GM19351 (cell line): Measurements from ENCODE around the gene PLPPR3.

Source experiments
- ATAC-seq: cut with Tn5 transposase; IDR thresholded peaks from one replicate; pipeline ENCODE4 v1.9.1; 2021; ENCODE audit warnings: mild to moderate bottlenecking, moderate library complexity; ENCODE audit not compliant: unreplicated experiment

The PLPPR3 gene

DNA sequence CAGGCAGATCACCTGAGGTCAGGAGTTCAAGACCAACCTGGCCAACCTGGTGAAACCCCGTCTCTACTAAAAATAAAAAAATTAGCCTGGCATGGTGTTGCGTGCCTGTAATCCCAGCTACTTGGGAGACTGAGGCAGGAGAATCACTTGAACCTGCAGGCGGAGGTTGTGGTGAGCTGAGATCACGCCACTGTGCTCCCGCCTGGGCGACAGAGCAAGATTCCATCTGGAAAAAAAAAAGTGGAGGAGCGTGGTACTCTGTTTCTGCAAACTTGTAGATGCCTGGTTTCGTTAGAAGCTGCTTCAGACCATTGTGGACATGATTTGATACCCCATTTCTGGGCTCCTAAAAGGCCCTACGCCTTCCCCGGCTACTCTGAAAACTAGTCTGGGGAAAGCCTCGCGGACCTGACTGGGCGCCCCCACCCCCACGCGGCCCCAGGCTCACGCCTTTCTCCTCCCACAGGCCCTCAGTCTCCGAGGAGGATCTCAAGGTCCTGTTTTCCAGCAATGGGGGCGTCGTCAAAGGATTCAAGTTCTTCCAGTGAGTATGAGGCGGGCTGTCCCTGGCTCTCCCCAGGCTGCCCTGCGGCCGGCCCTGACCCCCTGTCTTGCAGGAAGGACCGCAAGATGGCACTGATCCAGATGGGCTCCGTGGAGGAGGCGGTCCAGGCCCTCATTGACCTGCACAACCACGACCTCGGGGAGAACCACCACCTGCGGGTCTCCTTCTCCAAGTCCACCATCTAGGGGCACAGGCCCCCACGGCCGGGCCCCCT is 11.5 kb downstream of the PLPPR3 start:
- ATAC-seq, result no peak

DNA sequence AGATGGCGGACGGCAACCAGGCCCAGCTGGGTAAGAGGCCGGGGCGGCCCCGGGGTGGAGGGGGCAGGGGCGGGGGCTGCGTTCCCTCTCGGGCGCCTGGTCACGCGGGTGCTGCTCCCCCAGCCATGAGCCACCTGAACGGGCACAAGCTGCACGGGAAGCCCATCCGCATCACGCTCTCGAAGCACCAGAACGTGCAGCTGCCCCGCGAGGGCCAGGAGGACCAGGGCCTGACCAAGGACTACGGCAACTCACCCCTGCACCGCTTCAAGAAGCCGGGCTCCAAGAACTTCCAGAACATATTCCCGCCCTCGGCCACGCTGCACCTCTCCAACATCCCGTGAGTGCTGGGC is 13.4 kb downstream of the PLPPR3 start:
- ATAC-seq, result no peak

DNA sequence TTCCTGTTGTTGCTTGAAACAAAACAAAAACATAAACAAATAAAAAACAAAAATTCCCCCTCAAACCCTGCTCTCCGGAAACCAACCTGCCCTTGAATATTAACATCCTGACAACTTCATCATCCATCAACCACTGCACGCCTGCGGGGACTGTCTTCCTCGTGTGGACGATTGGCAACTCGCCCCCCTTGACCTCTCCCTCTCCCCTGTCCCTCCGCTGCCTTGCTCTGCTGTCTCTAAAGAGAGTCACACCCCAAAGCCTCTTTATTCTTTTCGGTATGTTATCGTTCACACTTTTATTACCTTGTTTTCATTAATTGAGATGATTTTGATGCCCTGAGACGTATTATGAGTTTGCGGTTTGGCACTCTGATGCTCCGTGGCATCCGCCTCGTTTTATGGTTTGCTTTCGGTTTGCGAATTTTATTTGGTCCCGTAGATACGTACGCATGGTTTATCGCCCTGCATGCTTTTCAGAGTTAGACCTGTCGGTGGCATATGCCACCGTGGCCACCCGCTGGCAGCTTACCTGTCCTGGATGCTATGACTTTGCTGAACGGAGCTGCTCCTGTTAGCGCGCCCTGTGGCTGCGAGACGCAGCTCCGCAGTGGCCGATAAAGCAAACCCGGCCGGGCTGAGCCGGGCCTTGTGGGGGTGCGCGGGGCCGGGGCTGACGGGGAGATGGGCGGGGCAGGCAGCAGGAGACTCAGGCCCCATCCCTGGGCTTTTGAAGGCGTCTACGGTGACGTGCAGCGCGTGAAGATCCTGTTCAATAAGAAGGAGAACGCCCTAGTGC is 13.9 kb downstream of the PLPPR3 start:
- no peak for ATAC-seq

DNA sequence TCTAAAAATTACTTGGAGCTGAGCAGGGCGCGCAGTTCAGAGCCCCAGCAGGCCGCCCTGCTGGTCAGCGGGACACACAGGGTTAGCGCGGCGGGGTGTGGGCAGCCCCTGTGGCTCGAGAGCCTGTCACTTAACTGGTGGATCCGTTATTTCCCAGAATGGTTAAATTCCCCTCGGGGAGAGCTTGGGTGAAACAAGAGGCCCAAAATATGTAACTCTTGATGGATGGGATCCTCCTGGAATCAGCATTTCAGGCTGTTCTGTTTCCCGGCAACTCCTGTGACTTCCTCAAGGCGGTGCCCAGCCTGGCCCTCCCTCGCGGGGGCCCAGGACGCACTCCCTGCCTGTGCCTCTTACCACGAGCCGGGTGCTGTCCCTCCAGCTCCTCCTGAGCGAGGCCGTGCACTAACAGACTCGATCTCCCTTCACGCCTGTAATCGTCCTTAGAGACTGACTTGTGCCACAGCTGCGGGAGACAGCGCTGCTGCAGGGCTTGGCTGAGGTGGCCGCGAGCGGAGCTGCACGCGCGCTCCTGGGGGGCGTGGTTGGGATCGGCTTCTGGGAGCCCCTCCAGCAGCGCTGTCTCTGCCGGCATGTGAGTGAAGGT is 14.8 kb downstream of the PLPPR3 start:
- ATAC-seq, result no peak

DNA sequence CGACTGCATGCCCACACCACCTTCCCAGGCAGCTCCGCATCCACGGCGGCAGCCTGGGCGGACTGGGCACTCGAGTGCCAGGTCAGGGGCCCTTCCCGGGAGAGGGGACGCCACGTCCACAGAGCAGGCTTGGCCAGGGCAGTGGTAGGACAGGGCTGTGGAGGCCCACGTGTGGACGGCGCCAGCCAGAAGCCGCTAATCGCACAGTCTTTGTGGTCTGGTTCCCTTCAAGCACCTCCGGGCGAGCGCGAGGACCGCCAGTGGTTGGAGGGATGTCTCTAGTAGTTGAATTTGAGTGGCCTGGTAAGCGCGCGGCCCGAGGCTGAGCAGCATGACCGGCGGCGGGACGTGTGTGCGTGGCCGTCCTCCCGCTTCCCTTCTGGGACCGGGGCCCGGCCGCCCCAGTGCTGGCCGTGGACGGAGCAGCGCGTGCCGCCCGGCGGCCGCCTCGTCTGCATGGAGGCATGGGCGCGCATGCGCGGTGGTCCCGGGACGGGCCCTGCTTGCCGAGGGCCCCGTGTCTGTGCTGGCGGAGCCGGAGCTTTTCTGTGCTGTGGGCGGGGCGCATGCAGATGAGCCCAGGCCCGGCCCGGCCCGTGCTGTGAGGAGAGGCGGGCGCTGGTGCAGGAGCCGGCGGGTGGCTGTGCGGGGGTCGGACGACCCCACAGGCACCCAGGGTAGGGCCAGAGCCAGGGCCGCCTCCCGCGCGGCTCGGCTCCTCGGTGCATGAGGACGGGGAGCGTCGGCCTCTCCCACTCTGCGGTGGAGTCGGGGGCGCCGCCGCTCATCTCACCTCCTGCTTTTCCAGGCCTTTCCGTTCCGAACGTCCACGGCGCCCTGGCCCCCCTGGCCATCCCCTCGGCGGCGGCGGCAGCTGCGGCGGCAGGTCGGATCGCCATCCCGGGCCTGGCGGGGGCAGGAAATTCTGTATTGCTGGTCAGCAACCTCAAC is 15.9 kb downstream of the PLPPR3 start:
- ATAC-seq, result no peak

DNA sequence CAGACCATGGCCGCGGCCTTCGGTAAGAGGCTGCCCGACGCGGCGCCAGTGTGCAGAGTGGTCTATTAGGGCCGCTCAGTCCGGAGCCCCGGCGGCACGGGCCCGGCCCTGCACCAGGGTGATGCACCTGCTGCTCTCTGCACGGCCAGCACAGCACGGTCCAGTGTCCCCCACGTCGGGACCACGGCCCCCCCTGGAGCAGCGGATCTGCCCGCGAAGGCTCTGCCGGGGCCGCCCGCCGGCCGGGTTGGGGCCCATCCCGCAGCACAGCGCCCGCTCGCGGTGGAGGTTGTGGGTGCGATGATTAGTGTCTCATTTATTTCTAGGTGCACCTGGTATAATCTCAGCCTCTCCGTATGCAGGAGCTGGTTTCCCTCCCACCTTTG is 16.6 kb downstream of the PLPPR3 start:
- ATAC-seq, result no peak

DNA sequence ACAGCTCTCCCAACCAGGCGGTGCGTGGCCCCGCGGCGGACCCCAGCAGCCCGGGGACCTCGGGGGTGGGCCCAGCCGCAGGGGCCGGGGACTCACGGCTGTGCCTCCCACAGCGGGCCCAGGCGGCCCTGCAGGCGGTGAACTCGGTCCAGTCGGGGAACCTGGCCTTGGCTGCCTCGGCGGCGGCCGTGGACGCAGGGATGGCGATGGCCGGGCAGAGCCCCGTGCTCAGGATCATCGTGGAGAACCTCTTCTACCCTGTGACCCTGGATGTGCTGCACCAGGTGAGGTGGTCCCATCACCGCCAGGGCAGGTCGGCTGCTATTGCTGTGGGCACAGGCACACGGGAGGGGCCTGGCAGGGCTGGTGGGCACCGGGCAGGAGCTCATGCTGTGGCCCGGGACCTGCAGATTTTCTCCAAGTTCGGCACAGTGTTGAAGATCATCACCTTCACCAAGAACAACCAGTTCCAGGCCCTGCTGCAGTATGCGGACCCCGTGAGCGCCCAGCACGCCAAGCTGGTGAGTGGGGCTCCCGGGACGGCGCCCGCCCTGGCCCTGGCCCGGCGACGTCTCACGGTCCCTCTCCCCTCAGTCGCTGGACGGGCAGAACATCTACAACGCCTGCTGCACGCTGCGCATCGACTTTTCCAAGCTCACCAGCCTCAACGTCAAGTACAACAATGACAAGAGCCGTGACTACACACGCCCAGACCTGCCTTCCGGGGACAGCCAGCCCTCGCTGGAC is 17.2 kb downstream of the PLPPR3 start:
- no peak for ATAC-seq

DNA sequence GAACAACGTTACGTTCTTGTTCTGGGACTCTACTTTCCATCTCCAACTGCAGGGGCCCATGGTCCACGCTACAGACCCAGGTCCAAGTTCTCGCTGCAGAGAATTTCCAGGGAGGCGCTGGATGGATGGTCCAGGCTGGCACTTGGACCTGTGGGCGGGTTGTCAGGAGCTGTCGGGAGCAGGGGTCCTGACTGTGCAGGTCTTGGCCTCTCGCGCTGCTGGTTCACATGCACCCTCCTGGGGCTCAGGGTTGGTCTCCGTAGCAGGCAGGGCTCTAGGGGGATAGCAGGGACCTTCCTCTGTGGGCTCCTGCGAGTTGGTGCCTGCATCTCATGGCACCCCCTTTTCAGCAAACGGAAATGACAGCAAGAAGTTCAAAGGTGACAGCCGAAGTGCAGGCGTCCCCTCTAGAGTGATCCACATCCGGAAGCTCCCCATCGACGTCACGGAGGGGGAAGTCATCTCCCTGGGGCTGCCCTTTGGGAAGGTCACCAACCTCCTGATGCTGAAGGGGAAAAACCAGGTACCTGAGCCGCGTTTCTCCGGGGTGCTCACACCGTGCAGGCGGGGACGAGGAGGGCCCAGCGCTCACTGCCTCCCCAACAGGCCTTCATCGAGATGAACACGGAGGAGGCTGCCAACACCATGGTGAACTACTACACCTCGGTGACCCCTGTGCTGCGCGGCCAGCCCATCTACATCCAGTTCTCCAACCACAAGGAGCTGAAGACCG is 17.9 kb downstream of the PLPPR3 start:
- ATAC-seq, result no peak

DNA sequence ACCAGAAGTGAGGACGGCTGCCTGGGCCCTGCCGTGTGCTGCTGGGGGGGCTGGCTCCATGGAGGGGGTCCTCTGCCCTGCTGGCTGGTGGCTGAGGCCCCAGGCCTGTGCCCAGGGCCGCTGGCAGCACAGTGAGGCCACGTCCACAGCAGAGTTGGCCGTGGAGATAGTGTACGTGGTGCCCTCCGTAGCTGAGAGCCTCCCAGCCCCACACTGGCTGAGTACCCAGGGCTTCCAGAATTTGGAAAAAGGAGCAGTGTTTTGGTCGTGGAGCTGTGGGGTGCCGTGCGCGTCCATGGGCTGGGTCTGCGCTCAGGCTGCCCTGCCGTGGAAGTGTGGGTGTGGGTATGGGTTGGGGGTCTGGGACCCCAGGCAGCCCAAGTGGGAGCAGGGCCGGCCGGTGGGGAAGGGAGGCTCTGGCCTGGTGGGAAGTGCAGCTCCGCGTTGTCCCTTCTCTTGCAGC is 18.6 kb downstream of the PLPPR3 start:
- no peak for ATAC-seq

DNA sequence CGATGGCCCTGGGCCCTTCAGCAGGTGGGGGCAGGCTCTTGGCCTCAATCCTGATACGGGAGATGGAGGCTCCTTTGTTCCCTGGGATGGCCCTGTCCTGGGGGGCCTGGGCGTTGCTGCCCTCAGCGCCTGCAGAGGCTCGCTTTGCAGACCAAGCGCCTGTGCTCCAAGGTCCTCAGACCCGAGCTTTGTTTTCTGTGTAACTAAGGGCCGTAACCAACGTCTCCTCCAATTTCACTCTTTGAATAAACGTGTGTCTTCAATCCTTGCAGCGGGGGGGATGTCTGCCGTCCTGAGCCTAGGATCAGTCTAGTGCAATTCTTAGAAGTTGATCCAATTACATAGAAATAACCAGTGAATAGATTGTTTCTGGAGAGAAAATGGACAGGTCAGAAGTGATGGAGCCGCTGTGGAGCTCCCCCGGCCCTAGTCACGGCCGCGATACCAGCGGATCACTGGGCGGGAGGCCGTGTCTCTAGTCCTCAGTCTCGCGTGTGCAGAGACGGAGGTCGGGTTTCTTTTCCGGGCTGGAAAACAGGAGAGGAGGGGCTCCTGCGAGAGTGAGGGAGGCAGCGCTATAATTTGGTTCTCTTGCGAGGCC is 19.2 kb downstream of the PLPPR3 start:
- no peak for ATAC-seq

DNA sequence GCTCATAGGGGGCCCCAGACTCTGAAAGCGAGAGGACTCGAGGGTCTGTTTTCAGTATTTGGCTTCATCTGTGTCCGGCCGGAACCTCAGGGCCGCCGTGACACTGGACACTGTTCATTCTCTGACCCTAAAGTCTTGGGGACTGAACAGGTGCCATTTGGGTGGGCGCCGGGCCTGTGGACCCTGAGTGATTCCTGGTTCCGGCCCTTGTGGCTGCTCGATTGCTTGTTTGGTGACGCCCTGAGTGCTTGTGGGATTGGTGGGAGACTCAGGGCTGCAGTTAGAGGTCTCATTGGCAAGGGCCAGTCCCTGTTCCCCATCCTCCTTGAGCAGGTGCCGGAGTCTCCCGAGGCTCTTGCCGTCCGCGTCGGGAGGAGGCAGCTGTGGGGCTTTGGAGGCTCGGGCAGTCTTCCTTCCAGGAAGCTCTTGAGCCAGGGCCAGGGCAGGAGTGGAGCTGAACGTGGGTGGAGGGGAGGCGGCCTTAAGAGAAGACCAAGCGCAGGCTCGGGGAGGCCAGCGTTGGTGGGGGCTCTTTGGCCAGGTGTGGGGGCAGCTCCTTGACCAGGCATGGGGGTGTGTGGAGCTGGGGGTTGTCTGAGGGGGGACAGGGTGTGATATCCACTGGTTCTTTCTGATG is 19.8 kb downstream of the PLPPR3 start:
- no peak for ATAC-seq

DNA sequence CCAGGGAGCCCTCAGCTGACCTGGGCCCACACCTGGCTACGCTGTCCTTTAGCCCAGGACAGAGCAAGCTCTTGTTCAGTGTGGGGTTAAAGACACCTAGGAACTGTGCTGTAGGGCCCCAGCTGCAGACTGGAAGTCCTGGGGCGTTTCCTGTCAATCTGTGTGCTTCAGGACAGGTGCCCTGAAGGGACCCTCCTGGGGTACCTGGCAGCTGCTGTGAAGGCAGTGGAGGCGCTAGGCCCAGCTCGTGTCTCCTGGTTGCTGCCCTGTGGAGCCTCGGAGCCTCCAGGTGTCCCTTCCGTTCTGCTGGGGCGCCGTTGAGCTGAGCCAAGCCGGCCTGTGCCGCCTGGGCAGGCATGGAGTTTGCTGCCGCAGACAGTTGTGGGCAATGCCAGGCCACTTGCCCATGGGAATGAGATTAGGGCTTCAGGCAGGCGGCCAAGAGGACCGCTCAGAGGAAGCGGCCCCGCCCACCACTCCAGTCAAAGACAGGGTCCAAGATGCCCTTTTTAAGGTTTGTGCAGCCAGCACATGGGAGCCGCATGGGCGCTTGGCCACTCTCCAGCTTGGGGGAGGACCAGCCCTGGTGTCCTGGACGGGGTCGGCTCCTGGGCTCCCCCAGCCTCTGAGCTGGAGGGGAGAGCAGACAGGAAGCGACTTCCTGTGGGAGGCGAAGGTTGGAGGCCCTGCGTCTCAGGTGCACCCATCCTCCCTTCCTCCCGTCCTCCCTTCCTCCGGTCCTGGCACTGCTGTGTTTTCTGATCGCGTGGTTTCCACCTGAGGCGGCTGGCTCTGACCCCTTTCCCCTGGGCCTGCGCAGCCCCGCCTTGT is 20.5 kb downstream of the PLPPR3 start:
- no peak for ATAC-seq

DNA sequence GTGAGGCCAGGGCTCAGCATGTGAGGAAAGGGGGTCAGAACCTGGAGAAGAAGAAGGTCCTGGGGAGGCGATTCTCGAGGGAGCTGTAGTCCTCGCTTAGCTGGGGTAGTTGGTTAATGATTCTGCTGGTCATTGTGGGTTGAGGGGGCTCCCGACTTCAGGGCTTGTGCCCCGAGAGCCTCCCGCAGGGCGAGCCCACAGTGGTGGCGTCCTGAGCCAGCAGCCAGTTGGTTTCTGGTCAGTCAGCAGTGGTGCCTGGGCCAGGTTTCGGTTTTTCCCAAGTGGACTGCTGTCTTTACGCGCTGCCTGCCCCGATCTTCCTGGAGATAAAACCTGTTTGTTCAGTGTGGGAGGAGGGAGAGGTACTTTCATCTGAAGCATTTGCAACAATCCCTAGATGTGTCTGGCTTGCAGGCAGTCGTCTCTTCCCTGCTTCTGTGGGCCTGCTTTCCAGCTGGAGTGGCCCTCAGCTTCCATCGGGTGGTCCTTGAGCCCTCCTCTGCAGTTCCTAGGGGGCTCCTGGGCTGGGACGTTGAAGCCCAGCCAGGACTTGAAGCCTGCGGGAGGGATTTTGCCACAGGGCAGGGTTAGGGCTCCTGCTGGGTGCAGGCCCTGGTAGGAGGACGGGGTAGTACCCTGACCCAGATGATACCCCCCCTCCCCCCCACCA is 21.3 kb downstream of the PLPPR3 start:
- no peak for ATAC-seq

DNA sequence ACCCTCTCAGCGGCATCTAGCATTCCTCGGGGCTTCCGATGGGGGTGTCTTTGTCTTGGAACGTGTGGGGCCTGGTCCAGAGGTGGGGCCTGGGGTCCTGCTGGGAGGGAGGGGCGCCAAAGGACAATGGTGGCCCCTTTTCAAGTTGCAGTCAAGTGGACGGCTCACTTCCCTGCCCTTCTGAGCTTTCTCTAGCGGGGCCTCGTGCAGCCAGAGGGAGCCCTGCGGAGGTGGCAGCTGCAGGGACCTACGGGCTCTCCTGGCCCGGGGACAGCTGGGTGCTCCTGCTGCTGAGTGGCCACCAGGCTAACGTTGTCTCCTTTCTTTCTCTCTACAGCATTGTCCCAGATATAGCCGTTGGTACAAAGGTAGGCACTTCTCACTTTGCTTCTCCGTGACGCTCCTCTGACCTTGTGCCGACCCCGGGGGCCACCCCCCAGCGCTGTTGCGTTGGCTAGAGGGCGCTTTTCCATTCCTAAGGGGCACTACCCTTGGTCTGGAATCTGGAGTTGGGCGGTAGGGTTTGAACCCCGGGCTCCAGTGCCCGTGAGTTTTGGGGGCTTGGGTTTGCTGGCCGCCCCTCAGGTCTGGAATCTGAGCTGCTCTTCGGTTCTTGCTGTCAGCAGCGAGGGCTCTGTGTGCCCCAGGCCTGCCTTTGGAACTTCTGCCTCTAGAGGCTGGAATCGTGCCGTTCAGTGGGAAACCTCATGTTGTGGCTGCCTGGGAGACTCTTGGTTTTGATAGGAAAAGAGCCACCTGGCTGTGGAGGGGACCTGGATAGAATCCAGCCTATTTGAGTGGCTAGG is 22.5 kb downstream of the PLPPR3 start:
- no peak for ATAC-seq

DNA sequence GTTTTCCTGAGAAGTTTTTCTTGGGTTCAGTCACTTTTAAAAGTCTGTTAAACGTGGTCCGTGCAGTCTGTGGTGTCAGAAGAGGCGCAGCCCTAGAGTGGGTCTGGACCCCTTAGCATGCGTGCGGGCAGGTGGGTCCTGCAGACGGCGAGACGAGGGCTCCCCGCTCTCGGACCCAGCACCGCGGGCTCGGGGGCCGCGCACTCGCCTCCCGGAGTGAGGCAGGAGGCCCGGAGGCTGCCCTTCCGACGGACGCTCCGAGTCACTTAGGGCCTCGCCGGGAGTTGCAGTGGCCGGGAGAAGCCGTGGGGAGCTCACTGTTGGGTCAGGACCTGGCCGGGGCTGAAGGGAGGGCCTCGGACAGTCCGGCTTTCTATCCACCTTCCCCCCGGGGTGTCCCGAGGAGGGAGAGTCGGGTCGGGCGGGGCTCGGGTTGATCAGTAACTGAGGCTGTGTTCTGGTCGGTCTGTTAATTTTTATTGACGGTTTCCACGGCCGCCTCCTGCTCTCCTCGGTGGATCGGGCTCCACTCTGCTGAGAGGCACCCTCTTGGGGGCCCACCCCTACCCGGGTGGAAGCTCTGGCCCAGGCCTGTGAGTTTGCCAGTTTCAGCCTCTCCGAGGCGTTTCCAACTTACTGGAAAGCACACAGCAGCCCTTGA is 23.2 kb downstream of the PLPPR3 start:
- no peak for ATAC-seq
